ENCODE measurements around the gene SLC35G3. TPM values are rescaled to one million over a fixed set of nuclear protein-coding genes. Genes with fewer than 3 reads are reported as not detected.
"Not testable (repeated sequence)": the region's sequence is repeated elsewhere in the genome, so short reads cannot be mapped to it uniquely, and the experiment has no call there.

SLC35G3 gene
- total RNA-seq, 4 donors from 2014 or later, result not detected

DNA sequence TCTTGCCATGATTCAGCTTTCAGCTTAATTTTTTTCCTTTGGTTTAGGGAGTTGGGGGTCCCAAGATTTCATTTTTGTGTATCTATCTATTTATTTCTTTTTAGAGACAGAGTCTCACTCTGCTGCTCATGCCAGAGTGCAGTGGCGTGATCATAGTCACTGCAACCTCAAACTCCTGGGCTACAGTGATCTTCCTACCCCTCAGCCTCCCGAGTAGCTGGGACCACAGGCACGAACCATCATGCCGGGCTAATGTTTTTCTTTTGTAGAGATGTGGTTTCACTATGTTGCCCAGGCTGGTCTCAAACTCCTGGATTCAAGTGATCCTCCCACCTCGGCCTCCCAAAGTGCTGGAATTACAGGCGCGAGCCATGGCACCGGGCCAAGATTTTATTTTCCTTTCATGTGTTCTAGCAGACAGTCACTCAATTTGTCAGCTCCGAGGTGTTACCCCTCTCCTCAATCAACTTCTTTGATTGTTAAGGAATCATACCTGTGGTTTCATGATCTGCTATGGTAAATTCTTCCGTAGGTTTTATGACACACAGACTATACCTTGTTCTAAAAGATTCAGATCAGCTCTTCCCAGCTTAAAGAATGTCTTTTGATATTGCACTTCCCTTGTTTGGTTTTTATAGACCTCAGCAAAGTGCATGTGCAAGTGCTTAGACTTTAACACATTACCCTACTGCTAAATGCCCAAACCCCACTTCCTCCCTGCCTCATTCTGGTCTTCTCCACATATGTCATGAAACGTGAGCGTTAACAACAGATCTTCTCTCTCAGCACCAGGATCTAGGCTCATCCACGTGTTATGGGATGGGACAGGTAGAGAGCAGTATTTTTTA lies 33.6 kb downstream of the SLC35G3 start:
- DNase-seq (ENCODE audit: low spot score in 2 of 2), result no peak
- 61 to 62% methylated on average over 13 of the region's 13 CpGs for WGBS, 2 donors
- intact Hi-C loops (cut with DNase I; ENCODE audit: low total_unique reads), result no loop called here
- no peak overlapping the region for H3K4me3 ChIP-seq (ENCODE audit: low read depth, poor library complexity, severe bottlenecking)
- no peak for TF ChIP-seq POLR2A (IDR thresholded peaks at IDR 0.05)
- TF ChIP-seq, protein P1, sequence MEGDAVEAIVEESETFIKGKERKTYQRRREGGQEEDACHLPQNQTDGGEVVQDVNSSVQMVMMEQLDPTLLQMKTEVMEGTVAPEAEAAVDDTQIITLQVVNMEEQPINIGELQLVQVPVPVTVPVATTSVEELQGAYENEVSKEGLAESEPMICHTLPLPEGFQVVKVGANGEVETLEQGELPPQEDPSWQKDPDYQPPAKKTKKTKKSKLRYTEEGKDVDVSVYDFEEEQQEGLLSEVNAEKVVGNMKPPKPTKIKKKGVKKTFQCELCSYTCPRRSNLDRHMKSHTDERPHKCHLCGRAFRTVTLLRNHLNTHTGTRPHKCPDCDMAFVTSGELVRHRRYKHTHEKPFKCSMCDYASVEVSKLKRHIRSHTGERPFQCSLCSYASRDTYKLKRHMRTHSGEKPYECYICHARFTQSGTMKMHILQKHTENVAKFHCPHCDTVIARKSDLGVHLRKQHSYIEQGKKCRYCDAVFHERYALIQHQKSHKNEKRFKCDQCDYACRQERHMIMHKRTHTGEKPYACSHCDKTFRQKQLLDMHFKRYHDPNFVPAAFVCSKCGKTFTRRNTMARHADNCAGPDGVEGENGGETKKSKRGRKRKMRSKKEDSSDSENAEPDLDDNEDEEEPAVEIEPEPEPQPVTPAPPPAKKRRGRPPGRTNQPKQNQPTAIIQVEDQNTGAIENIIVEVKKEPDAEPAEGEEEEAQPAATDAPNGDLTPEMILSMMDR (IDR thresholded peaks at IDR 0.05), result no peak

- no peak overlapping the region for H3K4me3 ChIP-seq (ENCODE audit: low read depth, poor library complexity, severe bottlenecking)
- intact Hi-C loops (cut with DNase I; ENCODE audit: low total_unique reads), result no loop called here
- no peak for DNase-seq (ENCODE audit: low spot score in 2 of 2)
- 55 to 69% methylated on average over 2 of the region's 2 CpGs for WGBS, 2 donors
- TF ChIP-seq, protein P1 (IDR thresholded peaks at IDR 0.05), result no peak
- no peak for TF ChIP-seq POLR2A (IDR thresholded peaks at IDR 0.05)
Observed at GRCh38 chr17:35159940-35160339, 34.3 kb downstream of the SLC35G3 start.

- TF ChIP-seq POLR2A (IDR thresholded peaks at IDR 0.05), result no peak
- TF ChIP-seq, protein P1 (IDR thresholded peaks at IDR 0.05), result no peak
- H3K4me3 ChIP-seq (ENCODE audit: low read depth, poor library complexity, severe bottlenecking), result no peak overlapping the region
- intact Hi-C loops (cut with DNase I; ENCODE audit: low total_unique reads), result no loop called here
- DNase-seq (ENCODE audit: low spot score in 2 of 2), result no peak
- 94 to 96% methylated on average over 7 of the region's 7 CpGs for WGBS, 2 donors
Observed at GRCh38 chr17:35155246-35155645, 38.9 kb downstream of the SLC35G3 start.

- 86 to 87% methylated on average over 13 of the region's 13 CpGs for WGBS, 2 donors
- TF ChIP-seq, protein P1 (IDR thresholded peaks at IDR 0.05), result no peak
- TF ChIP-seq POLR2A (IDR thresholded peaks at IDR 0.05), result no peak
- H3K4me3 ChIP-seq (ENCODE audit: low read depth, poor library complexity, severe bottlenecking), result no peak overlapping the region
- no peak for DNase-seq (ENCODE audit: low spot score in 2 of 2)
- intact Hi-C loops (cut with DNase I; ENCODE audit: low total_unique reads), result no loop called here
Observed at GRCh38 chr17:35154196-35155165, 39.7 kb downstream of the SLC35G3 start.

DNA sequence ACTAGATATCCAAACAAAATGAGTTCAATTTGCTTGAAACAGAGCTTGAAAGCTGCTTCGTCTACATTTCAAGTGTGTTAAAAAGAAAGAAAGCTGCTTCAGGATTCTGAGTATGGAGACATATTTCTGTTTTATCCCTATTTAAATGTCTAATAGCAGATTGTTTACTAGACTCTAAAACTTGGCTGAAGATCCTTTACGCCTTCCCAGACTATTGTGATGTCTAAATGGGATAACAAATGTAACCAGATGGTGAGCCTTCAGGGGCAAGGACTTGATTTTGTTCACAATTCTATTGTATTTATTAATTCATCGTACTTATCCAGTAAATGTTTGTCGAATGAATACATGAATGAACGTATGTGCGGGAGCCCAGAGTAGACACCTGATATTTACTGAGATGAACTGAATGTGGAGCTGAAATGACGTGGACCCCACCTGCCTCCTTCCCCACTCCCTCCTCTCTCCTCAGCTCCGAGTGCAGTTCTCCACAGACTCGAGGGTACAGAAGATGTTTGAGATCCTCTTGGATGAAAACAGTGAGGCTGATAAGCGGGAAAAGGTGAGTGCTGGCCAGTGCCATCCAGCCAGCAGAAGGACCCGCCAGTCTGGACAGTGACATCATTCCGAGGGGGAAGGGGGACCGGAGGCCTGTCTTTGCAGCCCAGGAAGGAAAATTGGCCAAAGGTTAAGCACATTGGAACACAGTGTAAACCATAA lies 41.6 kb downstream of the SLC35G3 start:
- WGBS, 2 donors, result 67 to 72% methylated on average over 13 of the region's 13 CpGs
- TF ChIP-seq POLR2A (IDR thresholded peaks at IDR 0.05), result no peak
- TF ChIP-seq, protein P1 (IDR thresholded peaks at IDR 0.05), result no peak
- no peak for DNase-seq (ENCODE audit: low spot score in 2 of 2)
- intact Hi-C loops (cut with DNase I; ENCODE audit: low total_unique reads), result no loop called here
- no peak overlapping the region for H3K4me3 ChIP-seq (ENCODE audit: low read depth, poor library complexity, severe bottlenecking)

- DNase-seq (ENCODE audit: low spot score in 2 of 2); intact Hi-C loops (cut with DNase I; ENCODE audit: low total_unique reads); H3K4me3 ChIP-seq (ENCODE audit: low read depth, poor library complexity, severe bottlenecking): not testable (repeated sequence)
- 93 to 94% methylated on average over 29 of the region's 29 CpGs for WGBS, 2 donors
Observed at GRCh38 chr17:35151080-35151479, 43.1 kb downstream of the SLC35G3 start.

Measured in lower leg skin (tissue), 4 donors.